ENCODE measurements around the gene CNR1.

- TF ChIP-seq CTCF (IDR thresholded peaks at IDR 0.05 in 8 of 11, conservative IDR thresholded peaks at IDR 0.05 in 3 of 11), result no peak
- TF ChIP-seq POLR2AphosphoS5 (IDR thresholded peaks at IDR 0.05), result peak in 1 of 3 donors; percentile 41
- no peak for TF ChIP-seq POLR2A (IDR thresholded peaks at IDR 0.05)
Measured at GRCh38 chr6:88141561-88142296, 24.4 kb downstream of the CNR1 start.
